Activated CD4-positive, alpha-beta T cell treated with anti-CD3 and anti-CD28 coated beads for 36 hours (primary cell): ENCODE data around the gene TRAK2. TPM values are rescaled to one million over a fixed set of nuclear protein-coding genes. Genes with fewer than 3 reads are reported as not detected.
"Not testable (repeated sequence)": the region's sequence is repeated elsewhere in the genome, so short reads cannot be mapped to it uniquely, and the experiment has no call there.

Source experiments
- ATAC-seq: fragments of 200-7000 bp; cut with Tn5 transposase; one replicate; pipeline ENCODE4 v1.10.0; 2021; ENCODE audit warnings: mild to moderate bottlenecking, moderate library complexity
- CTCF ChIA-PET: fragments of 350-600 bp; sonication (Branson Sonifier 250); formaldehyde crosslinking; loops from one replicate; lab custom pipeline; 2021; ENCODE audit warnings: antibody characterized with exemption; lab: Charles Lee
- POLR2A ChIA-PET: fragments of 350-600 bp; sonication (Branson Sonifier 250); formaldehyde crosslinking; loops from one replicate; lab custom pipeline; 2021; ENCODE audit warnings: antibody characterized with exemption, inconsistent platforms; lab: Charles Lee
- DNase-seq: peaks from one replicate; pipeline ENCODE4 v3.0.0-alpha.2; 2020
- H3K27ac Mint-ChIP-seq: one replicate; pipeline ENCODE4 v1.8.0; 2021; ENCODE audit warnings: mixed read lengths
- H3K27me3 Mint-ChIP-seq: one replicate; pipeline ENCODE4 v1.8.0; 2021; ENCODE audit warnings: mixed read lengths
- H3K36me3 Mint-ChIP-seq: one replicate; pipeline ENCODE4 v1.8.0; 2021; ENCODE audit warnings: low read depth, mixed read lengths
- H3K4me1 Mint-ChIP-seq: one replicate; pipeline ENCODE4 v1.8.0; 2021; ENCODE audit warnings: mixed read lengths
- H3K4me3 Mint-ChIP-seq: one replicate; pipeline ENCODE4 v1.8.0; 2021; ENCODE audit warnings: mild to moderate bottlenecking, moderate library complexity, mixed read lengths
- H3K9me3 Mint-ChIP-seq: one replicate; pipeline ENCODE4 v1.8.0; 2021; ENCODE audit warnings: low read depth, mixed read lengths
- intact Hi-C, 2 experiments: fragments of 100-400 bp; cut with DNase I in 1 of 2; cut with micrococcal nuclease in 1 of 2; formaldehyde crosslinking; loops; one replicate each; pipeline versions ENCODE4 v1.14.2 to v1.15.1; 2022 to 2024; cut with DNase I, micrococcal nuclease
- total RNA-seq, 2 experiments: library from RNA; stranded (reverse); gene quantifications; one replicate each; pipeline ENCODE4 v1.2.3, GENCODE V29; 2021

Gene TRAK2
- total RNA-seq, 2 experiments from 2014 or later: 22.5 to 25.6 TPM

DNA sequence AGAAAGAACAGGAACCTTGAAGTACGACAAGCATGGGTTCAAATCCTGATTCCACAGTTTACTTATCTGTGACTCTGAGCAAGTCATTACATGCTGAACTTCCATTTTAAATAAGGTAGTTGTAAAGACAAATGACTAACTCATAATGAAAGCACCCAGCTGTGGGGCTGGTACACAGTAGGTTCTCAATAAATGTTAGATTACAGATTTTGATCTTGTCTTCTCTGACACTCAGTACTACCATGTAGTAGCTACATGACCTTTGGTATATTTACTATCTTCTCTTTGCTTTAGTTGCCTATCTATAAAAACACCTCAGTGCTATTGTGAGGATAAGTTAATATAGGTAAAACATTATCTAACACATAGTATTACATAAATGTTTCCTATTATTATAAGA is 3.2 kb downstream of the TRAK2 start:
- peak; percentile 7 for ATAC-seq
- ChIA-PET CTCF (interaction anchor here (1.2 to 2.6 kb wide), 3 partner anchors 10 to 216 kb away, joined by 4 to 8 read pairs (median 6); no protein-coding TSS in a partner anchor), POLR2A (no interaction called here)
- Mint-ChIP-seq H3K27ac (peak overlapping the region; percentile 93), H3K36me3 (peaks cover 7% of the 10 kb centered on the region), H3K4me1 (peaks cover 54% of the 10 kb centered on the region), H3K27me3 (no peaks in the 10 kb centered on the region), H3K9me3 (no peaks in the 10 kb centered on the region), H3K4me3 (peak overlapping the region; percentile 50)
- peak; percentile 38 for DNase-seq
- intact Hi-C loops: loop anchor here in 1 of 2 experiments (2.0 kb wide), 1 partner anchor 189 kb away; no protein-coding TSS in a partner anchor

DNA sequence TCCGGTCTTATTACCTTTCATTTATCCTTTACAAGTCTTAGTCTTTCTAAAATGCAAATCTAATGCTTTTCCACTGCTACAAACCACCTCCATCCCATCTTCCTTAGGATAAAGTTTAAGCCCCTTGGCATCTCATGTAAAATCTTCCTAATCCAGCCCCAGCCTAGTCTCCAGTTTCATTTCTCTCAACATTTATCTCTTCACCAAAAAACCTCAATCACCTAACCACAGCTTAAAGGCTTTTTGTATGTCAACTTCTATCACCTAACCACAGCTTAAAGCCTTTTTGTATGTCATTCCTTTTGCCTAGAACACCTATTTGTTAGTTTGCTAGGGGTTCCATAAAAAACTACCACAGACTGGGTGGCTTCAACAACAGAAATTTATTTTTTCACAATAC is 4.2 kb downstream of the TRAK2 start:
- intact Hi-C loops: no loop called here
- Mint-ChIP-seq H3K27ac (peak overlapping the region; percentile 64), H3K4me3 (peak overlapping the region; percentile 12), H3K27me3 (no peaks in the 10 kb centered on the region), H3K4me1 (peaks cover 47% of the 10 kb centered on the region), H3K9me3 (no peaks in the 10 kb centered on the region), H3K36me3 (peaks cover 7% of the 10 kb centered on the region)
- ATAC-seq: no peak
- DNase-seq: no peak
- ChIA-PET POLR2A (interaction anchor here (0.8 to 1.6 kb wide), 2 partner anchors 27 to 214 kb away, joined by 3 to 9 read pairs; no protein-coding TSS in a partner anchor), CTCF (interaction anchor here (0.7 to 2.6 kb wide), 7 partner anchors 11 to 247 kb away, joined by 3 to 8 read pairs (median 3); partner anchors contain the start of gene TMEM237)

DNA sequence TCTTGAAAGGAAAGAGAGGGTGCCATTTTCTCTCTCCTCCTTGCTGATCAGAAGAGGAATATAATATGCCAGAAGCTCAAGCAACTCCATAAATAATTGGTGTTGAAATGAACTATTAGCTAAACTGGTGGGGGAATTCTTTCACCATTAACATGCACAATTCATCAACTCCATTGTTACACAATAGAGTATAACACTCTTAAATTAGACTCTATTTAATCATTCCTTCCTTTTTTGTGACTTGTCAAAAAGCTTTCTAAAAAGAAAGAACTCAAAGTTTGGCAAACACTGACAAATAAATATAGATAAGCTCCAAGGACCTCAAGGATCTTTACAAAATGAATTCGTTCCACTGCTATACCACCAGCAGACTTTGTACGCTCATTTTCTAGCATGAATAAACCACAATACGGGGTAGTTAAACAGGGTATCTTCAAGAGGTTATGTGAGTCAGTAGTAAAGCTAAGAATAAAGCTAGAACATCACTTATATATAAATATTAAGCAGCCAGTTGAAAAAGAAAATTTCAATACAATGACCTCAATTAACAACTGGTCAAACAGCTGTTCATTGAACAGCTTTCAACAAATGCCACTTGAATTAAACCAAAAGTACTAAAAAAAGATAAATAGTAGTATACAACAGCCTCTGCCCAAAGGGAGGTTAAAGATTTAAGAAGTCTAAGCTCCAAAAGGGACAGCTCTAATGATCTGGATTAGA is 6.4 kb downstream of the TRAK2 start:
- peaks cover 50% of the 10 kb centered on the region for H3K4me1 Mint-ChIP-seq
- no peaks in the 10 kb centered on the region for H3K9me3 Mint-ChIP-seq
- intact Hi-C loops: no loop called here
- no peak overlapping the region for H3K4me3 Mint-ChIP-seq
- ChIA-PET POLR2A (no interaction called here), CTCF (interaction anchor here (0.6 kb wide), 1 partner anchor 707 kb away, joined by 3 read pairs; no protein-coding TSS in a partner anchor)
- H3K27me3 Mint-ChIP-seq: no peaks in the 10 kb centered on the region
- no peak overlapping the region for H3K27ac Mint-ChIP-seq
- peaks cover 11% of the 10 kb centered on the region for H3K36me3 Mint-ChIP-seq
- no peak for ATAC-seq
- no peak for DNase-seq

- no peak for ATAC-seq
These were observed 9.8 kb downstream of the TRAK2 start for GRCh38 chr2:201441409-201441808.

GRCh38 chr2:201440182-201440581 is 11.1 kb downstream of the TRAK2 start:
- CTCF ChIA-PET: interaction anchor here (1.0 to 1.7 kb wide), 5 partner anchors 10 to 340 kb away, joined by 3 to 5 read pairs (median 4); partner anchors contain the start of genes ALS2, STRADB and TRAK2
- no peaks in the 10 kb centered on the region for H3K27me3 Mint-ChIP-seq
- H3K27ac Mint-ChIP-seq: no peak overlapping the region
- no peaks in the 10 kb centered on the region for H3K9me3 Mint-ChIP-seq
- POLR2A ChIA-PET: no interaction called here
- intact Hi-C loops: no loop called here
- ATAC-seq (no peak), DNase-seq (no peak)
- H3K4me1 Mint-ChIP-seq: peaks cover 19% of the 10 kb centered on the region
- H3K36me3 Mint-ChIP-seq: peaks cover 6% of the 10 kb centered on the region
- no peak overlapping the region for H3K4me3 Mint-ChIP-seq

More at GRCh38 chr2:201441409-201441808, 9.8 kb downstream of the TRAK2 start:
- ChIA-PET CTCF (interaction anchor here (0.7 to 1.7 kb wide), 5 partner anchors 10 to 339 kb away, joined by 3 to 5 read pairs (median 3); partner anchors contain the start of genes ALS2, STRADB and TRAK2), POLR2A (no interaction called here)
- no peaks in the 10 kb centered on the region for H3K9me3 Mint-ChIP-seq
- H3K36me3 Mint-ChIP-seq: peaks cover 6% of the 10 kb centered on the region
- DNase-seq: no peak
- intact Hi-C loops: no loop called here
- no peak overlapping the region for H3K27ac Mint-ChIP-seq
- H3K4me3 Mint-ChIP-seq: no peak overlapping the region
- H3K4me1 Mint-ChIP-seq: peaks cover 26% of the 10 kb centered on the region
- no peaks in the 10 kb centered on the region for H3K27me3 Mint-ChIP-seq

DNA sequence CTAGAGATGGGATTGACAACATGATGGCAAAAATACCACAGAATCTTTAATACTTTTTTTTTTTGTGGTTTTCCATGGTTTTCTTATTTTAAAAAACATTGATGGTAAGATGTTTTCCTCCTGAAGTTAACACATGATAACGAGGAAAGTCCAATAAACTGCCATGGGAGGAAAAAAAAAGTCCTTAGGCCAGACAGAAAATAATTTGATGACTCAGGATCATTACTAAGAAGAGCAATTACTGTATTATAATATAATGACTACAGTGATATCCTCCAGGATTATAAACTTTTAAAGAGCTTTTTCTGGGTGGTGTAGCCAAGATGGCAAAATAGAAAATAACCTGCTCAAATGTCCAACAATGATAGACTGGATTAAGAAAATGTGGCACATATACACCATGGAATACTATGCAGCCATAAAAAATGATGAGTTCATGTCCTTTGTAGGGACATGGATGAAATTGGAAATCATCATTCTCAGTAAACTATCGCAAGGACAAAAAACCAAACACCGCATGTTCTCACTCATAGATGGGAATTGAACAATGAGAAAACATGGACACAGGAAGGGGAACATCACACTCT is 11.8 kb downstream of the TRAK2 start:
- H3K27ac Mint-ChIP-seq, ATAC-seq, POLR2A ChIA-PET, H3K4me3 Mint-ChIP-seq, DNase-seq, H3K36me3 Mint-ChIP-seq, H3K9me3 Mint-ChIP-seq, intact Hi-C loops, H3K27me3 Mint-ChIP-seq: not testable (repeated sequence)
- H3K4me1 Mint-ChIP-seq: peaks cover 21% of the 10 kb centered on the region
- CTCF ChIA-PET: interaction anchor here (1.9 kb wide), 1 partner anchor 9 kb away, joined by 4 read pairs; no protein-coding TSS in a partner anchor

DNA sequence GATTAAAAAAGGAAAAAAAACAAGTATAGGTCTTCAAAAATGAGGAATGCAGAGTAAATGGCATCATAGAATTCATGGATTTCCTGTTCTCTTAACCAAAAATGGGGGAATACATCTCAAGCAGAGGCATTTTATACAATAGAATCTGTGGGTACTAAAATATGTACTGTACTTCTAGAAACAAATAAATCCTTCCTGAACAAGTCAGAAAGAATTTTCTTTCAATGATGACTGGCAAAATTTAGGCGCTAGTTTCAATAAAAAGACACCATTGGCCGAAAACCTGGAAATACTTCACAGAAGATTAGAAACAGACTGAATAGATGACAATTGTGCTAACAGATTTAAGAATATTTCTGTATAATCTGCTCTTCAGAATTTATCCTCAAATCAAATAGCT is 15.1 kb downstream of the TRAK2 start:
- H3K4me1 Mint-ChIP-seq: peaks cover 52% of the 10 kb centered on the region
- CTCF ChIA-PET: interaction anchor here (0.7 to 1.8 kb wide), 2 partner anchors 10 to 22 kb away, joined by 3 to 5 read pairs; no protein-coding TSS in a partner anchor
- H3K27ac Mint-ChIP-seq: no peak overlapping the region
- H3K36me3 Mint-ChIP-seq: peaks cover 12% of the 10 kb centered on the region
- POLR2A ChIA-PET: no interaction called here
- ATAC-seq (no peak), DNase-seq (no peak)
- no peaks in the 10 kb centered on the region for H3K27me3 Mint-ChIP-seq
- intact Hi-C loops: no loop called here
- no peak overlapping the region for H3K4me3 Mint-ChIP-seq
- no peaks in the 10 kb centered on the region for H3K9me3 Mint-ChIP-seq

- CTCF ChIA-PET: interaction anchor here (1.0 to 1.1 kb wide), 3 partner anchors 53 to 250 kb away, joined by 3 read pairs; no protein-coding TSS in a partner anchor
- no peaks in the 10 kb centered on the region for H3K27me3 Mint-ChIP-seq
- H3K27ac Mint-ChIP-seq: peak overlapping the region; percentile 95
- H3K9me3 Mint-ChIP-seq: peaks cover 2% of the 10 kb centered on the region
- no peak for DNase-seq
- ATAC-seq: no peak
- intact Hi-C loops: loop anchor here (2.0 to 5.0 kb wide), 2 partner anchors 19 to 176 kb away; no protein-coding TSS in a partner anchor
- peaks cover 54% of the 10 kb centered on the region for H3K4me1 Mint-ChIP-seq
- peaks cover 18% of the 10 kb centered on the region for H3K36me3 Mint-ChIP-seq
- POLR2A ChIA-PET: no interaction called here
- H3K4me3 Mint-ChIP-seq: no peak overlapping the region
These were observed 17.8 kb downstream of the TRAK2 start for GRCh38 chr2:201433394-201433995.

DNA sequence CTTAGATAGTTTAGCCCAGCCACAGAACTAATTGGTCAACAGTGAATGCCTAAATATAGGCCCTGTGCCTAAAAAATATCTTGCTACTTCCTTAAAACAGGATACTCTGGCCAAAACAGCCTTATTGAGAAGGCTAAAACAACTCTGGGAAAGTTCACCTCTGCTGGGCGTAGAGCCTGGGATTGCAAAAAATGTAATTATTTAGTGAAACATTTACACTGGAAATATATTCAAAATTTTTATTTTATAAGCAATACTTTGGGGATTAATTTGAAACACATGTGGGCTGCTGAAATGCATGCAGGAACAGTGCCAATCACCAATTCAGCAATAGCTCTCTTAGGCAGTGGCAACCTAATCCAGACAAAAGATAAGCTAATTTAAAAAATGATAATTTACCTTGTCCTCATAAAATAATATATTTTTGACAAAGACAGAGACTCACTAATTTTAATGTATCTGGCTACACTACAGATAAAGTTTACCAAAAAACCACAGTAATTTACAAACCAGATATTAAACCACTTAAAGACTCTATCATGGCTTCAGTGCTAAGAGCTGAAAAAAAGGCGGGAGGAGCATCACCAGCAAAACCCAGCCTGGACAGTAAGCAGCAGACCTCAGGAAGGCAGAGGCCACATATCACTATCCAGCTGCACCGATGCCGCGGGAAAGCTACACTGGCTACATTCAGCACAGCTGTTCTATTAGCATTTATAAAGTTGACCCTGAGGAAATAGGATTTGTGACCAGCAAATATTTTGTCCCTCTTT is 18.5 kb downstream of the TRAK2 start:
- Mint-ChIP-seq H3K9me3 (peaks cover 4% of the 10 kb centered on the region), H3K4me3 (peak overlapping the region; percentile 45), H3K27ac (peak overlapping the region; percentile 95), H3K27me3 (no peaks in the 10 kb centered on the region), H3K36me3 (peaks cover 22% of the 10 kb centered on the region), H3K4me1 (peaks cover 54% of the 10 kb centered on the region)
- ATAC-seq (peak; percentile 7), DNase-seq (no peak)
- CTCF ChIA-PET: interaction anchor here (1.0 to 2.3 kb wide), 3 partner anchors 18 to 249 kb away, joined by 3 to 6 read pairs (median 3); partner anchors contain the start of genes STRADB and TRAK2
- POLR2A ChIA-PET: interaction anchor here (1.0 kb wide), 1 partner anchor 19 kb away, joined by 4 read pairs; the partner anchor contains the start of genes STRADB and TRAK2
- intact Hi-C loops: loop anchor here (1.0 to 5.0 kb wide), 3 partner anchors 18 to 176 kb away; partner anchors contain the start of genes STRADB (in 2 of the 2) and TRAK2 (in 2 of the 2)

- peak overlapping the region; percentile 45 for H3K4me3 Mint-ChIP-seq
- ChIA-PET POLR2A (interaction anchor here (1.0 kb wide), 1 partner anchor 20 kb away, joined by 4 read pairs; the partner anchor contains the start of genes STRADB and TRAK2), CTCF (interaction anchor here (0.6 to 2.3 kb wide), 2 partner anchors 19 to 719 kb away, joined by 4 to 6 read pairs; partner anchors contain the start of genes STRADB and TRAK2)
- peaks cover 49% of the 10 kb centered on the region for H3K4me1 Mint-ChIP-seq
- intact Hi-C loops: loop anchor here (1.0 to 5.0 kb wide), 3 partner anchors 17 to 175 kb away; partner anchors contain the start of genes STRADB (in 2 of the 2) and TRAK2 (in 2 of the 2)
- H3K27ac Mint-ChIP-seq: peak overlapping the region; percentile 95
- peaks cover 26% of the 10 kb centered on the region for H3K36me3 Mint-ChIP-seq
- DNase-seq: no peak
- ATAC-seq: peak; percentile 99
- H3K27me3 Mint-ChIP-seq: no peaks in the 10 kb centered on the region
- peaks cover 4% of the 10 kb centered on the region for H3K9me3 Mint-ChIP-seq
These were observed 19.1 kb downstream of the TRAK2 start for GRCh38 chr2:201432038-201432620.
